Stimulated activated CD4-positive, alpha-beta T cell treated with anti-CD3 and anti-CD28 coated beads, Interleukin-12 subunit alpha, Interleukin-12 subunit beta, amount 100 ng/mL, for 48 hours (primary cell): ENCODE data around the gene MYH7B.

ENCODE experiments used
- DNase-seq, 3 donors: peaks; one replicate each; pipeline ENCODE4 v3.0.0-alpha.2; 2020; ENCODE audit warnings: low read depth in 2 of 3, low spot score in 1 of 3

Gene MYH7B

GRCh38 chr20:34974246-34974645 lies 18.6 kb downstream of the MYH7B start:
- DNase-seq: no peak

DNA sequence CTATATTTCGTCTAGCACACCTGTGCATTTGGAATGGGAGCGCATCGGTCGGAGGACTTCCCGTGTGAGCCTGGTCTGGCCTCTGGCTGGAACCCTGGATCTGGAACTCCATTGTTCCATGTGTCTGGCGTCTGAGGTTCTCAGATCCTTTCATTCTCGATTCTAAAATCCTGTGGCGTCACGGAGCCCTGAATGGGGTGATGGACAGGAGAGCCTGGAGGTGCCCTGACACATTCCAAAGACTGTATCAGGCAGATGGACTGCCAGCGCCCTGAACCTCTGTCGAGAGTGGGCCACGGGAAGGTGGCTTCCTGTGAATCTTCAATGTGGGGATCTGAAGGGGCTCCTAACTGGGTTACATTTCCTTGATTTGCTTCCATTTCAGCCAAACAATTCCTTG lies 20.6 kb downstream of the MYH7B start:
- DNase-seq: no peak

GRCh38 chr20:34977365-34978091 lies 21.9 kb downstream of the MYH7B start:
- no peak for DNase-seq

DNA sequence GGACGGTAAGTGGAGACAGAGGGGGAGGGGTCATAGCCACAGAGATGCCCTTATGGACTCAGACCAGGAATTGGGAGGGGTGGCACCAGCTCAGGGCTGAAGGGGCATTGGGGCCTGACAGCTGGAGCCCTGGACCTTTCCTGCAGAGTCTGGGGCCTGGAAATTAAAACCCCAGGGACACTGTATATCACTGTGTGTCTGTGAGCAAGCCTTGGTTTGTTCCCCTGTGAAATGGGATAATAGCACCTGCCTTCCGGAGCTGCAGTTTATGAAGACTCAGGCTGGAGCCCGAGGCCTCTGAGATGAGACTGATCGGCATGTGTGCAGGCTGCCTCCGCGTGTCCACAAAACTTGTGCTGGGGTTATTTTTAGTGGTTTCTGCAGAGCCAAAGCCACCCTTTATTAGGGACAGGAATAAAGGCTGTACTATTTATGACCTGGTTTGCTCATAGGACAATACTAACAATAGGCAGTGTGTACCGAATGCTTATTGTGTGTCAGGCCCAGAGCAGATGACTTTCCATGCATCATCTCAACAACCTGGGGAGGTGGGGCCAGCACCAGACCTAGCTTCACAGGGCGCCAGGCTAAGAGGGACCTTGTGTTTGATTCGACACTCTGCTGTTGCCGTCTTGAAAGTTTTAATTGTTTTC lies 22.6 kb downstream of the MYH7B start:
- DNase-seq: no peak

- no peak for DNase-seq
These were observed 23.9 kb downstream of the MYH7B start for GRCh38 chr20:34979366-34980153.

GRCh38 chr20:34980543-34981233 lies 25.0 kb downstream of the MYH7B start:
- no peak for DNase-seq

GRCh38 chr20:34982270-34983088 lies 26.8 kb downstream of the MYH7B start:
- no peak for DNase-seq

DNA sequence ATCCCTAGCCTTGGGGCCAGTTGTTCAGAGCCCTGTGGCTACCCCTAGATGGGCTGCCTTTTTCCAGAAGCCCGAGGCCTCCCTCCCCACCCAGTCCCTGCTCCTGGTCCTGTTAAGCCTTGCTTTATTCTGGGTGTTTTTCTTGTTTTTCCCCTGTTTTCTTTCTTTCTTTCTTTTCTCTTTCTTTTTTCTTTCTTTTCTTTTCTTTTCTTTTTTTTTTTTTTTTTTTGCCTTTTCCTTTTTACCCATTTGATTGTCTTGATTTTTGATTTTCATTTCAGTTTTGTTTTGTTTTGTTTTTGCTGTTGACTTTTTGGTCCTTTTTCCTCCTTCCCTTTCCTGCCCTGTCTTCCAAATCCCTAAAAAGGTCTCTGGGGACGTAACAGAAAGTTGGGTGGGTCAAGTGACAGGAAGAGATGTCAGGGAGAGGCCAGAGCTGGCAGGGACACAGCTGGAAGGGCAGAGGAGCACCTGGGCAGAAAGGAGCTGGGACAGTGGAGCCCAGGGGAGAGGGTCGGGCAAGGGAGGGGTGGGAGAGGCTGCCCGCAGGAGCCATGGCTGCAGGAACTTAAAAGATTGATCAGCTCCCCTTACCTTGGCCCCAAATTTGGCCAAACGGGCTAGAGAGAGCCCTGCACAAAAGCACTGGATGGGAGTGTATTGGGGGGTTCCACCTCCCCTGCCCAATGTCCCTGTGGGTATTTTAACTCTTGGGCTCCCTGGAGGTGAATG lies 27.6 kb downstream of the MYH7B start:
- no peak for DNase-seq

- DNase-seq: no peak
These were observed 28.5 kb downstream of the MYH7B start for GRCh38 chr20:34983995-34984735.

DNA sequence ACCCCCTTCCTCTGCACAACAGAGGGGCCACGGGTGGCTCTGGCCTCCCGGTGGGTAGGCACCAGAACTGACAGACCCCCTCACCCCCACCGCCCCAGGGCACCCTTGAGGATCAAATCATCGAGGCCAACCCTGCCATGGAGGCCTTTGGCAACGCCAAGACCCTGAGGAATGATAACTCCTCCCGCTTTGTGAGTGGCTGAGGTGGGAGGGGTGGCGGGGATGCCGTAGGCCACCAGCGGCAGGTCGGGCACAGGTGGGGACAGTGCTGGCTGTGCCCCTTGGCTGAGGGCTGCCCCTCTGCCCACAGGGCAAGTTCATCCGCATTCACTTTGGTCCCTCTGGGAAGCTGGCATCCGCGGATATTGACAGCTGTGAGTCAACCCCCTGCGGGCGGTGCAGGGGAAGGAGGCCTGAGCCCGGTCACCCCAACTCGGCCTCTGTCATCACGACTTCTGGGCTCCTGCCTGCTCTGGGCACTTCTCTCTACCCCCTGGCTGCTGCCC lies 29.1 kb downstream of the MYH7B start:
- DNase-seq: no peak

- no peak for DNase-seq
These were observed 30.0 kb downstream of the MYH7B start for GRCh38 chr20:34985461-34986310.

GRCh38 chr20:34986311-34987287 lies 30.9 kb downstream of the MYH7B start:
- no peak for DNase-seq

- no peak for DNase-seq
These were observed 31.9 kb downstream of the MYH7B start for GRCh38 chr20:34987288-34988190.

GRCh38 chr20:34988191-34988540 lies 32.5 kb downstream of the MYH7B start:
- DNase-seq: no peak

GRCh38 chr20:34989118-34989517 lies 33.5 kb downstream of the MYH7B start:
- no peak for DNase-seq

- no peak for DNase-seq
These were observed 34.0 kb downstream of the MYH7B start for GRCh38 chr20:34989670-34990069.
